Measurements from ENCODE around the gene JUP.

DNA sequence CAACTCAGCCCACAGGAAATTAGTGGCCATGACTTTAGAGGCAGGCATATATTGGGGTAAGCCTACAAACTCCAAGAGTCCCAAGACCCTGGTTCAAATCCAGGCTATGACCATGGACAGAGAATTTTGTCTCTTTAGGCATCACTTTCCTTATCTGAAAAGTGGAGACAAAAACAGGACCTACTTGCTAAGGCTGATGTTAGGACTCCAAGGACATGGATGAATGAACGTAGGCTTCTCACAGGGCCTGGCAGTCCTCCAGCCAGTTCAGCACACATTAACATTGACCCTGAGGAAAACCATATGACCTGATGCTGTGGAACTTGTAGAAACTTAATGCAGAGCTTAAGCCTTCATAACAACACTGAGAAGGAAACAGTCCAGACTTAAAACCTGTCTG, 27.7 kb upstream of the JUP start:
- TF ChIP-seq, protein P1, sequence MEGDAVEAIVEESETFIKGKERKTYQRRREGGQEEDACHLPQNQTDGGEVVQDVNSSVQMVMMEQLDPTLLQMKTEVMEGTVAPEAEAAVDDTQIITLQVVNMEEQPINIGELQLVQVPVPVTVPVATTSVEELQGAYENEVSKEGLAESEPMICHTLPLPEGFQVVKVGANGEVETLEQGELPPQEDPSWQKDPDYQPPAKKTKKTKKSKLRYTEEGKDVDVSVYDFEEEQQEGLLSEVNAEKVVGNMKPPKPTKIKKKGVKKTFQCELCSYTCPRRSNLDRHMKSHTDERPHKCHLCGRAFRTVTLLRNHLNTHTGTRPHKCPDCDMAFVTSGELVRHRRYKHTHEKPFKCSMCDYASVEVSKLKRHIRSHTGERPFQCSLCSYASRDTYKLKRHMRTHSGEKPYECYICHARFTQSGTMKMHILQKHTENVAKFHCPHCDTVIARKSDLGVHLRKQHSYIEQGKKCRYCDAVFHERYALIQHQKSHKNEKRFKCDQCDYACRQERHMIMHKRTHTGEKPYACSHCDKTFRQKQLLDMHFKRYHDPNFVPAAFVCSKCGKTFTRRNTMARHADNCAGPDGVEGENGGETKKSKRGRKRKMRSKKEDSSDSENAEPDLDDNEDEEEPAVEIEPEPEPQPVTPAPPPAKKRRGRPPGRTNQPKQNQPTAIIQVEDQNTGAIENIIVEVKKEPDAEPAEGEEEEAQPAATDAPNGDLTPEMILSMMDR (IDR thresholded peaks at IDR 0.05): no peak
- TF ChIP-seq POLR2A (IDR thresholded peaks at IDR 0.05): no peak

All from esophagus squamous epithelium (tissue), 4 donors.